SH-SY5Y (cell line): ENCODE data around the gene NDRG4.

ENCODE experiments used
- GATA2 ChIP-seq: IDR thresholded peaks from 2 replicates; pipeline ENCODE4 v1.6.1; 2011; ENCODE audit warnings: mild to moderate bottlenecking, low read depth, low read length
- GATA3 ChIP-seq: IDR thresholded peaks from 2 replicates; pipeline ENCODE4 v1.6.1; 2011; ENCODE audit warnings: low read depth, mild to moderate bottlenecking, low read length, moderate library complexity

GRCh38 chr16:58499092-58499511, 841 bp upstream of the NDRG4 start:
- no peak for TF ChIP-seq GATA3
- TF ChIP-seq GATA2: no peak
